Tibial nerve (tissue), 4 donors: ENCODE results near the gene ZNF485. TPM values are rescaled to one million over a fixed set of nuclear protein-coding genes. Genes with fewer than 3 reads are reported as not detected.

Experiments used
- DNase-seq, 2 donors: peaks; one replicate each; pipeline ENCODE4 v3.0.0-alpha.2; 2019; ENCODE audit warnings: low spot score in 2 of 2
- H3K27ac ChIP-seq, 4 donors: fragments of 200-600 bp; sonication (generic) in 3 of 4; one replicate each; pipeline ENCODE4 v1.5.1; 2017 to 2019; ENCODE audit warnings: mild to moderate bottlenecking in 1 of 4
- H3K27me3 ChIP-seq, 2 donors: fragments of 200-600 bp; sonication (generic) in 1 of 2; one replicate each; pipeline versions ENCODE4 v1.5.1 to v1.6.0; 2017 to 2019
- H3K36me3 ChIP-seq, 3 donors: fragments of 200-600 bp; sonication (generic); one replicate each; pipeline ENCODE4 v1.5.1; 2018 to 2019
- H3K4me1 ChIP-seq, 4 donors: fragments of 200-600 bp; sonication (generic) in 3 of 4; one replicate each; pipeline ENCODE4 v1.5.1; 2017 to 2019
- H3K4me3 ChIP-seq, 4 donors: fragments of 200-600 bp; sonication (generic) in 3 of 4; one replicate each; pipeline ENCODE4 v1.5.1; 2017 to 2019; ENCODE audit warnings: mild to moderate bottlenecking in 1 of 4, moderate library complexity in 1 of 4
- H3K9me3 ChIP-seq, 4 donors: fragments of 200-600 bp; sonication (generic) in 3 of 4; one replicate each; pipeline ENCODE4 v1.5.1; 2017 to 2019
- EP300 ChIP-seq, 2 donors: sonication (generic); formaldehyde crosslinking; IDR thresholded peaks; one replicate each; pipeline ENCODE4 v1.6.1; 2017; ENCODE audit warnings: antibody characterized with exemption in 2 of 2, mild to moderate bottlenecking in 1 of 2
- POLR2A ChIP-seq, 2 donors: fragments of 450-650 bp; IDR thresholded peaks; one replicate each; pipeline ENCODE4 v1.6.1; 2017; ENCODE audit warnings: antibody characterized with exemption in 2 of 2, mild to moderate bottlenecking in 2 of 2, moderate library complexity in 2 of 2
- WGBS, 2 donors: methylation state at CpG; one replicate each; pipeline ENCODE4 v1.1.5; 2018; 5-methylcytosine and 5-hydroxymethylcytosine counted together
- total RNA-seq, 4 donors: library from RNA; depleted of rRNA; stranded (reverse); fragments of >200 nt; gene quantifications; one replicate each; pipeline ENCODE4 v1.1.0, GENCODE V29; 2016
- TF ChIP-seq, protein P1 (sequence below), 5 experiments: fragments of 200-600 bp in 3 of 5; fragments of 450-650 bp in 2 of 5; sonication (generic) in 3 of 5; IDR thresholded peaks; one replicate each; pipeline ENCODE4 v1.5.1; 2016 to 2019; ENCODE audit warnings: antibody characterized with exemption in 5 of 5, mild to moderate bottlenecking in 3 of 5, moderate library complexity in 2 of 5

ZNF485 gene
- total RNA-seq, 4 donors from 2014 or later = 2.4 to 9.6 (median 6.9) TPM

DNA sequence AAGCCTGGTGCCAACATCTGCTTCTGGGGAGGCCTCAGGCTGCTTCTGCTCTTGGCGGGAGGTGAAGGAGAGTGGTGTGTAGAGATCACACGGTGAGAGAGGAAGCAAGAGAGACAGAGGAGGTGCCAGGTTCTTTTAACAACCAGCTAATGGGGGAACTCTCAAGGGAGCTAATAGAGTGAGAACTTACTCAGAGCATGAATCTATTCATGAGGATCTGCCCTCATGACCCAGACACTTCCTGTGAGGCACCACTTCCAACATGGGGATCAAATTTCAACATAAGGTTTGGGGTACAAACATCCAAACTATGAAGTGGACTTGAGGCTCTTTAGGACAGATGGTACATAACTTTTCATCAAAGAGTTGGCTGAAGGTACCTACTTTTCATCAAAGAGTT lies 47.5 kb downstream of the ZNF485 start:
- Histone ChIP-seq H3K27ac (no peak overlapping the region), H3K36me3 (no peaks in the 10 kb centered on the region), H3K4me3 (no peak overlapping the region), H3K4me1 (peaks cover 0 to 12% (median 0%) of the 10 kb centered on the region in 4 donors), H3K27me3 (no peaks in the 10 kb centered on the region), H3K9me3 (no peaks in the 10 kb centered on the region)
- WGBS, 2 donors = 39 to 41% methylated on average over 2 of the region's 2 CpGs
- TF ChIP-seq EP300 (IDR thresholded peaks at IDR 0.05) = no peak
- TF ChIP-seq, protein P1, sequence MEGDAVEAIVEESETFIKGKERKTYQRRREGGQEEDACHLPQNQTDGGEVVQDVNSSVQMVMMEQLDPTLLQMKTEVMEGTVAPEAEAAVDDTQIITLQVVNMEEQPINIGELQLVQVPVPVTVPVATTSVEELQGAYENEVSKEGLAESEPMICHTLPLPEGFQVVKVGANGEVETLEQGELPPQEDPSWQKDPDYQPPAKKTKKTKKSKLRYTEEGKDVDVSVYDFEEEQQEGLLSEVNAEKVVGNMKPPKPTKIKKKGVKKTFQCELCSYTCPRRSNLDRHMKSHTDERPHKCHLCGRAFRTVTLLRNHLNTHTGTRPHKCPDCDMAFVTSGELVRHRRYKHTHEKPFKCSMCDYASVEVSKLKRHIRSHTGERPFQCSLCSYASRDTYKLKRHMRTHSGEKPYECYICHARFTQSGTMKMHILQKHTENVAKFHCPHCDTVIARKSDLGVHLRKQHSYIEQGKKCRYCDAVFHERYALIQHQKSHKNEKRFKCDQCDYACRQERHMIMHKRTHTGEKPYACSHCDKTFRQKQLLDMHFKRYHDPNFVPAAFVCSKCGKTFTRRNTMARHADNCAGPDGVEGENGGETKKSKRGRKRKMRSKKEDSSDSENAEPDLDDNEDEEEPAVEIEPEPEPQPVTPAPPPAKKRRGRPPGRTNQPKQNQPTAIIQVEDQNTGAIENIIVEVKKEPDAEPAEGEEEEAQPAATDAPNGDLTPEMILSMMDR (IDR thresholded peaks at IDR 0.05) = no peak
- no peak for TF ChIP-seq POLR2A (IDR thresholded peaks at IDR 0.05)
- DNase-seq = no peak

DNA sequence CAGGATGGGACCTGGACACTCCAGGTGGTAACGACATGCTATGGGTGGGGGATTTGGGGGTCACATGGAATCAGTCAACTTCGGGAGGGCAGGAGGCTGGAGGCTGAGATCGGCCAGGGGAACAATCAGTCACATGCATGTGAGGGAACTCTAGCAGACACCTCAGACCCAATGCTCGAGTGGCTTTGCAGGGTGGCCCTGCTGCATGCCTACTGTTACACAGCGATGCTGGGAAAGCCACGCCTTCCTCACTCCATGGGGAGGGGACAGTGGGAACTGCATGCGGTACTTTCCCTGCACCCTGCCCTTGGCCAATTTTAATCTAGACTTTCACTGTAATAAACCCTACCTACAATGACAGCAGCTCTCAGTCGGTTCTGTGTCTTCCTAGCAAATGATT lies 49.1 kb downstream of the ZNF485 start:
- H3K27ac ChIP-seq = no peak overlapping the region
- no peak overlapping the region for H3K4me3 ChIP-seq
- WGBS, 2 donors = 88% methylated on average over 6 to 8 of the region's 8 CpGs
- H3K36me3 ChIP-seq = no peaks in the 10 kb centered on the region
- H3K9me3 ChIP-seq = no peaks in the 10 kb centered on the region
- H3K4me1 ChIP-seq = no peaks in the 10 kb centered on the region
- no peak for DNase-seq
- no peaks in the 10 kb centered on the region for H3K27me3 ChIP-seq
- TF ChIP-seq EP300 (IDR thresholded peaks at IDR 0.05) = no peak
- TF ChIP-seq POLR2A (IDR thresholded peaks at IDR 0.05) = no peak
- TF ChIP-seq, protein P1 (IDR thresholded peaks at IDR 0.05) = no peak

- Histone ChIP-seq H3K36me3 (no peaks in the 10 kb centered on the region), H3K27ac (no peak overlapping the region), H3K4me1 (no peaks in the 10 kb centered on the region), H3K9me3 (no peaks in the 10 kb centered on the region), H3K27me3 (no peaks in the 10 kb centered on the region), H3K4me3 (no peak overlapping the region)
- WGBS, 2 donors = 81 to 86% methylated on average over 7 to 8 of the region's 8 CpGs
- no peak for DNase-seq
- TF ChIP-seq, protein P1 (IDR thresholded peaks at IDR 0.05) = no peak
- no peak for TF ChIP-seq POLR2A (IDR thresholded peaks at IDR 0.05)
- no peak for TF ChIP-seq EP300 (IDR thresholded peaks at IDR 0.05)
Observed at GRCh38 chr10:43658227-43658626, 52.0 kb downstream of the ZNF485 start.

GRCh38 chr10:43665054-43665453 lies 58.8 kb downstream of the ZNF485 start:
- peaks cover 0 to 8% (median 4%) of the 10 kb centered on the region in 4 donors for H3K4me1 ChIP-seq
- WGBS, 2 donors = 39 to 41% methylated on average over 3 of the region's 3 CpGs
- no peak overlapping the region for H3K4me3 ChIP-seq
- no peak overlapping the region for H3K27ac ChIP-seq
- peaks cover 0 to 18% of the 10 kb centered on the region in 2 donors for H3K27me3 ChIP-seq
- DNase-seq = no peak
- no peaks in the 10 kb centered on the region for H3K9me3 ChIP-seq
- TF ChIP-seq EP300 (IDR thresholded peaks at IDR 0.05) = peak in 1 of 2 donors; percentile 8
- no peak for TF ChIP-seq POLR2A (IDR thresholded peaks at IDR 0.05)
- H3K36me3 ChIP-seq = no peaks in the 10 kb centered on the region

DNA sequence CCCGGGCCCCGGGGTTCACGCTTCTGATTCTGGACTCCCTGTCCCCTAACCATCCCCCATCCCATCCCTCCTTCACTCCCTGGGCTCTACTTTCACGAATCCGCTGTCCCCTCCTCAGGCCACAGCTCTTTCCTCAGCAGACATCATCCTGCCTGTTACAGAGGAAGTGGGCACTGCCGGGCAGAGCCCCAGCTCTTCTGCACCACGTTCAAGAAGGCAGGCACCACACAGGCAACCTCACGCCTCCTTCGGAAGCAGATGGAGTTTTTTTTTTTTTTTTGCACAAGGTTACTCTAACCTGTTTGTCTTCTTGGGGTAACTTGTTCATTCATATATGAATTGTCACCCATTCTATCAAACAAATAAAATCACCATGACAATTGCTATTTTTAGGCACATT lies 60.3 kb downstream of the ZNF485 start:
- no peak for DNase-seq
- H3K9me3 ChIP-seq = no peaks in the 10 kb centered on the region
- no peak overlapping the region for H3K27ac ChIP-seq
- H3K4me1 ChIP-seq = peaks cover 0 to 10% (median 4%) of the 10 kb centered on the region in 4 donors
- TF ChIP-seq EP300 (IDR thresholded peaks at IDR 0.05) (no peak), POLR2A (IDR thresholded peaks at IDR 0.05) (no peak)
- TF ChIP-seq, protein P1 (IDR thresholded peaks at IDR 0.05) = no peak
- H3K4me3 ChIP-seq = no peak overlapping the region
- 77 to 85% methylated on average over 7 to 9 of the region's 9 CpGs for WGBS, 2 donors
- H3K27me3 ChIP-seq = peaks cover 0 to 18% of the 10 kb centered on the region in 2 donors
- no peaks in the 10 kb centered on the region for H3K36me3 ChIP-seq

DNA sequence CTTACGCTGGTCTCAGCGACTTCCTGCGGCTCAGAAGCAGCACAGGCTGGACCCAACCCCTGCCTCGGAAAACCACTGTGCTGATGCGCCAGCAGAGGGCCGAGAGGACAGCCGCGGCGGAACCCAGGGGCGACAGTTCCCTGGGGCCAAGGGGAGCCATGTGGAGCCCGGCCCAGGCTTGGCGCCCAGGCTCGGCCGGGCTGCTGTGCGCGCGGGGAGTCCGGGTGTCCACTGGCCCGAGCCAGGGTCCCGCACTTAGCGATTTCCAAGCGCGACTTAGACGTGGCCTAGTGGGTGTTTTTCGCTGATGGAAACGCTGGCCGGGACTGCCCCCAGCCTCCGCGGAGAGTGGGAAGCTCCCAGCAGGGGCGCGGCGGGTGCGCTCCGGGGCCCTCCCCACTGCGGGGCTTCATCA lies 61.1 kb downstream of the ZNF485 start:
- peak overlapping the region; percentile 15 to 38 (median 16) for H3K4me3 ChIP-seq
- no peak for TF ChIP-seq EP300 (IDR thresholded peaks at IDR 0.05)
- TF ChIP-seq, protein P1 (IDR thresholded peaks at IDR 0.05) = peak; percentile 4 to 44 (median 15)
- H3K27ac ChIP-seq = no peak overlapping the region
- no peak for DNase-seq
- peaks cover 0 to 13% (median 4%) of the 10 kb centered on the region in 4 donors for H3K4me1 ChIP-seq
- H3K27me3 ChIP-seq = peaks cover 0 to 18% of the 10 kb centered on the region in 2 donors
- 5 to 12% methylated on average over 10 to 21 of the region's 35 CpGs for WGBS, 2 donors
- H3K9me3 ChIP-seq = no peaks in the 10 kb centered on the region
- H3K36me3 ChIP-seq = no peaks in the 10 kb centered on the region
